ENCODE data around the gene GALNTL6.

GALNTL6 gene

GRCh38 chr4:172390331-172390730 lies 577.1 kb downstream of the GALNTL6 start:
- H3K4me3 ChIP-seq (ENCODE audit: control insufficient read depth, low read depth, low read length) = no peak overlapping the region
- no peak for TF ChIP-seq CTCF (IDR thresholded peaks at IDR 0.05; ENCODE audit: control insufficient read depth, insufficient read depth, low read depth, low read length, missing control alignments)
- DNase-seq (ENCODE audit: low read depth) = no peak

- no peak overlapping the region for H3K4me3 ChIP-seq (ENCODE audit: control insufficient read depth, low read depth, low read length)
- DNase-seq (ENCODE audit: low read depth) = no peak
- TF ChIP-seq CTCF (IDR thresholded peaks at IDR 0.05; ENCODE audit: control insufficient read depth, insufficient read depth, low read depth, low read length, missing control alignments) = no peak
These were observed 579.5 kb downstream of the GALNTL6 start for GRCh38 chr4:172392741-172393140.

GRCh38 chr4:172393220-172393619 lies 580.0 kb downstream of the GALNTL6 start:
- H3K4me3 ChIP-seq (ENCODE audit: control insufficient read depth, low read depth, low read length) = no peak overlapping the region
- no peak for DNase-seq (ENCODE audit: low read depth)
- TF ChIP-seq CTCF (IDR thresholded peaks at IDR 0.05; ENCODE audit: control insufficient read depth, insufficient read depth, low read depth, low read length, missing control alignments) = no peak

- no peak for DNase-seq (ENCODE audit: low read depth)
- no peak overlapping the region for H3K4me3 ChIP-seq (ENCODE audit: control insufficient read depth, low read depth, low read length)
- TF ChIP-seq CTCF (IDR thresholded peaks at IDR 0.05; ENCODE audit: control insufficient read depth, insufficient read depth, low read depth, low read length, missing control alignments) = no peak
These were observed 591.5 kb downstream of the GALNTL6 start for GRCh38 chr4:172404676-172405075.

- H3K4me3 ChIP-seq (ENCODE audit: control insufficient read depth, low read depth, low read length) = no peak overlapping the region
- TF ChIP-seq CTCF (IDR thresholded peaks at IDR 0.05; ENCODE audit: control insufficient read depth, insufficient read depth, low read depth, low read length, missing control alignments) = no peak
- no peak for DNase-seq (ENCODE audit: low read depth)
These were observed 597.2 kb downstream of the GALNTL6 start for GRCh38 chr4:172410363-172410762.

- DNase-seq (ENCODE audit: low read depth) = no peak
- no peak for TF ChIP-seq CTCF (IDR thresholded peaks at IDR 0.05; ENCODE audit: control insufficient read depth, insufficient read depth, low read depth, low read length, missing control alignments)
- no peak overlapping the region for H3K4me3 ChIP-seq (ENCODE audit: control insufficient read depth, low read depth, low read length)
These were observed 597.9 kb downstream of the GALNTL6 start for GRCh38 chr4:172411149-172411548.
